Gastroesophageal sphincter (tissue), 4 donors: Measurements from ENCODE around the gene CYP1A2. TPM values are rescaled to one million over a fixed set of nuclear protein-coding genes. Genes with fewer than 3 reads are reported as not detected.

ENCODE experiments used
- ATAC-seq: fragments of 150-250 bp; one replicate; pipeline ENCODE4 v1.9.1; 2016; ENCODE audit warnings: mild to moderate bottlenecking, moderate library complexity
- H3K27ac ChIP-seq, 4 donors: fragments of 200-600 bp; sonication (generic) in 3 of 4; 1 replicate in 3 of 4; 2 replicates in 1 of 4; pipeline ENCODE4 v1.5.1; 2016 to 2019
- H3K27me3 ChIP-seq: fragments of 200-600 bp; sonication (generic); one replicate; pipeline ENCODE4 v1.5.1; 2019
- H3K36me3 ChIP-seq, 2 donors: fragments of 200-600 bp; sonication (generic); one replicate each; pipeline ENCODE4 v1.5.1; 2019; ENCODE audit warnings: control low read depth in 1 of 2
- H3K4me1 ChIP-seq, 3 donors: fragments of 200-600 bp; sonication (generic); 1 replicate in 2 of 3; 2 replicates in 1 of 3; pipeline ENCODE4 v1.5.1; 2016 to 2019; ENCODE audit warnings: control low read depth in 2 of 3
- H3K4me3 ChIP-seq, 2 donors: fragments of 200-600 bp; sonication (generic); one replicate each; pipeline ENCODE4 v1.5.1; 2019; ENCODE audit warnings: mild to moderate bottlenecking in 1 of 2, moderate library complexity in 1 of 2
- H3K9me3 ChIP-seq, 3 donors: fragments of 200-600 bp; sonication (generic); one replicate each; pipeline ENCODE4 v1.5.1; 2017 to 2019; ENCODE audit warnings: control low read depth in 2 of 3
- CTCF ChIP-seq, 4 experiments: fragments of 200-600 bp in 2 of 4; fragments of 450-650 bp in 2 of 4; sonication (generic) in 1 of 4; IDR thresholded peaks; one replicate each; pipeline ENCODE4 v1.5.1; 2017 to 2019; ENCODE audit warnings: antibody characterized with exemption in 4 of 4, mild to moderate bottlenecking in 2 of 4, moderate library complexity in 2 of 4
- EP300 ChIP-seq: sonication (generic); formaldehyde crosslinking; IDR thresholded peaks from one replicate; pipeline ENCODE4 v1.6.1; 2017; ENCODE audit warnings: antibody characterized with exemption, mild to moderate bottlenecking
- POLR2A ChIP-seq, 2 donors: fragments of 450-650 bp; IDR thresholded peaks; one replicate each; pipeline ENCODE4 v1.6.1; 2017; ENCODE audit warnings: antibody characterized with exemption in 2 of 2, mild to moderate bottlenecking in 2 of 2, moderate library complexity in 1 of 2
- POLR2AphosphoS5 ChIP-seq: sonication (generic); formaldehyde crosslinking; IDR thresholded peaks from one replicate; pipeline ENCODE4 v1.6.1; 2017; ENCODE audit warnings: antibody characterized with exemption
- WGBS, 2 donors: methylation state at CpG; one replicate each; pipeline ENCODE4 v1.1.5; 2018; ENCODE audit warnings: low coverage in 1 of 2; 5-methylcytosine and 5-hydroxymethylcytosine counted together
- total RNA-seq, 4 donors: library from RNA; depleted of rRNA; stranded (reverse); fragments of >200 nt; gene quantifications; one replicate each; pipeline ENCODE4 v1.1.0, GENCODE V29; 2016

CYP1A2 gene
- total RNA-seq, 4 donors from 2014 or later, result not detected

GRCh38 chr15:74786551-74787165, 38.0 kb downstream of the CYP1A2 start:
- H3K9me3 ChIP-seq, result no peaks in the 10 kb centered on the region
- H3K27me3 ChIP-seq, result no peaks in the 10 kb centered on the region
- H3K36me3 ChIP-seq, result no peaks in the 10 kb centered on the region
- no peak overlapping the region for H3K4me3 ChIP-seq
- no peak for ATAC-seq
- 43% methylated on average over 1 of the region's 7 CpGs; no CpG with 5 or more reads in 1 of the 2 donors for WGBS, 2 donors
- peak overlapping the region in 3 of 4 donors; percentile 56 to 87 (median 68) for H3K27ac ChIP-seq
- H3K4me1 ChIP-seq, result peaks cover 0 to 94% (median 70%) of the 10 kb centered on the region in 3 donors
- no peak for TF ChIP-seq EP300
- TF ChIP-seq POLR2AphosphoS5, result no peak
- no peak for TF ChIP-seq POLR2A (IDR thresholded peaks at IDR 0.05)

DNA sequence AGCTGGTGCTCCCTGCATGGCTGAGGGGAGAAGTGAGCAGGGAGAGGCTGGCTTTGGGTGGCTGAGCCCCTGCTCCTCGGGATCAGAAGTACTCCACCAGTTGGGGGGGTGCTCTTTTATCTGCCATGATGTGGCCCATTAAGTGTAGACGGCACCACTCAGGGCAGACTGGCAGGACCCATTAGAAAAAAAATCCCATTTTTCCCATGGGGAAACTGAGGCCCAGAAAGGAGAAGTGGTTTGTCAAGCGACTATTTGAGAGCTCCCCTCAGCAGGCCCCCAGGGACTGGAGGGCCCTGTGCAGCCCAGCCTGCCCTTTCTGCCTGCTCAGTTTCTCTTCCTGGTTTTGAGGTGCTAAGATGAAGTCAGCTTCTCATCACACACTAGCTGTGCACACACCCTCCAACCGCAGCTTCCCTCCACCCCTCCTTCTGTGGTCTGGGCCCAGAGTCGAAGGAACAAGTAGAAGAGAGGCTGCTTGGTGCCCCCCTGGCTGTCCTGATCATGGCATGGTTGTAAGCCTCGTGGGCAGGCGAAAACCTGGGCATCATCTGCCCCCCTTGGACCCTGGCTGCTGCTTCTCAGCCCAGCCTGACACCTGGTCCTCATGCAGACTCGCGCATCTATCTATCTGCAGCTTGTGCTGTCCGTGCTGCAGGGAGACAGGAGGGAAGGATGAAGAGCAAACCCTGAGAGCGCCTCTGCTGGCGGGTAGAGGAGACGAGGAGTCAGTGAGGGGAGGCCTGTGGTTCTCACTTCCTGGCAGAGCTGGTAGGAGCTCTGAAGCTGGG, 38.8 kb downstream of the CYP1A2 start:
- Histone ChIP-seq H3K4me3 (no peak overlapping the region), H3K27me3 (no peaks in the 10 kb centered on the region), H3K27ac (peak overlapping the region in 3 of 4 donors; percentile 56 to 87 (median 68)), H3K4me1 (peaks cover 0 to 100% (median 69%) of the 10 kb centered on the region in 3 donors), H3K9me3 (no peaks in the 10 kb centered on the region), H3K36me3 (no peaks in the 10 kb centered on the region)
- 44 to 64% methylated on average over 3 to 7 of the region's 13 CpGs for WGBS, 2 donors
- ATAC-seq, result peak; percentile 57
- TF ChIP-seq POLR2AphosphoS5, result no peak
- TF ChIP-seq CTCF (IDR thresholded peaks at IDR 0.05), result peak in 1 of 4 experiments; percentile 24
- TF ChIP-seq POLR2A (IDR thresholded peaks at IDR 0.05), result no peak
- no peak for TF ChIP-seq EP300

GRCh38 chr15:74788042-74788682, 39.5 kb downstream of the CYP1A2 start:
- no peak for ATAC-seq
- no peaks in the 10 kb centered on the region for H3K9me3 ChIP-seq
- H3K27ac ChIP-seq, result peak overlapping the region in 3 of 4 donors; percentile 56 to 87 (median 68)
- no peak for TF ChIP-seq POLR2AphosphoS5
- TF ChIP-seq EP300, result no peak
- TF ChIP-seq POLR2A (IDR thresholded peaks at IDR 0.05), result no peak
- no peak for TF ChIP-seq CTCF (IDR thresholded peaks at IDR 0.05)
- H3K4me3 ChIP-seq, result no peak overlapping the region
- 53 to 67% methylated on average over 2 to 5 of the region's 7 CpGs for WGBS, 2 donors
- no peaks in the 10 kb centered on the region for H3K36me3 ChIP-seq
- no peaks in the 10 kb centered on the region for H3K27me3 ChIP-seq
- H3K4me1 ChIP-seq, result peaks cover 0 to 100% (median 68%) of the 10 kb centered on the region in 3 donors

- no peak for ATAC-seq
- TF ChIP-seq CTCF (IDR thresholded peaks at IDR 0.05) (no peak), EP300 (no peak), POLR2AphosphoS5 (no peak), POLR2A (IDR thresholded peaks at IDR 0.05) (no peak)
- no peaks in the 10 kb centered on the region for H3K27me3 ChIP-seq
- peaks cover 0 to 100% (median 66%) of the 10 kb centered on the region in 3 donors for H3K4me1 ChIP-seq
- peak overlapping the region in 3 of 4 donors; percentile 56 to 87 (median 70) for H3K27ac ChIP-seq
- no peaks in the 10 kb centered on the region for H3K36me3 ChIP-seq
- no peaks in the 10 kb centered on the region for H3K9me3 ChIP-seq
- no peak overlapping the region for H3K4me3 ChIP-seq
- WGBS, 2 donors, result 59% methylated on average over 4 of the region's 9 CpGs; no CpG with 5 or more reads in 1 of the 2 donors
These were observed 40.1 kb downstream of the CYP1A2 start for GRCh38 chr15:74788683-74789151.

DNA sequence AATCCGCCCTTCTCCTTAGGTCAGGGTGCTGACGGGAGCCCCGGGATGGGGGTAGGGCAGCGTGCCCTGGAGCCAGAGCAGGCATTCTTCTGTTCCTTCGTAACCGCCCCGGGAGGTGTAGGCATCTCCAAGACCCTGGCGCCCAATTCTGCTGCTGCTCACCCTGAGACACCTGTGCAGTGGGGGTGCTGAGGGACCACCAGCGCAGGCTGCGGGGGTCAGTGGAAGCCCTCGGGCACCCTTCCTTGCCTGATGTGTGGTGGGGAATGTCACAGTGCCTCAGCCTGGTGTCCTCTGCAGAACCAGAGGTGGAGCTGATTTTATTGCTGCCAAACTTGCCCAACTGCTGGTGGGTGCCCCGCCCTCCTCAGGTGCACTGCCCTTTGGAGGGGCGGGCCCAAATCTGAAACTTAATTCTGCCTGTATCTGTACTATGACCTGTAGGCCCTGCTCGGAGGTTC, 40.6 kb downstream of the CYP1A2 start:
- Histone ChIP-seq H3K36me3 (no peaks in the 10 kb centered on the region), H3K27ac (peak overlapping the region in 3 of 4 donors; percentile 56 to 87 (median 70)), H3K4me3 (no peak overlapping the region), H3K27me3 (no peaks in the 10 kb centered on the region), H3K9me3 (no peaks in the 10 kb centered on the region), H3K4me1 (peaks cover 0 to 97% (median 62%) of the 10 kb centered on the region in 3 donors)
- 69 to 80% methylated on average over 1 to 2 of the region's 14 CpGs for WGBS, 2 donors
- TF ChIP-seq POLR2AphosphoS5 (no peak), CTCF (IDR thresholded peaks at IDR 0.05) (no peak), EP300 (no peak), POLR2A (IDR thresholded peaks at IDR 0.05) (no peak)
- ATAC-seq, result no peak
